ENCODE measurements around the gene WDR18.

The WDR18 gene

GRCh38 chr19:1018932-1019615, 34.9 kb downstream of the WDR18 start:
- Histone ChIP-seq H3K4me3 (ENCODE audit: low read length) (peak overlapping the region; percentile 97), H3K27ac (ENCODE audit: low read length) (no peak overlapping the region; the same call in 1 of the 2 replicates), H3K9me3 (replicated peaks; ENCODE audit: insufficient read depth, low read length) (no peaks in the 10 kb centered on the region), H3K27me3 (replicated peaks; ENCODE audit: insufficient read depth, low read length) (no peaks in the 10 kb centered on the region), H3F3A (ENCODE audit: insufficient read depth, low read length) (peaks cover 30% of the 10 kb centered on the region), H3K79me2 (ENCODE audit: low read length) (peaks cover 67% of the 10 kb centered on the region), H3K9me2 (replicated peaks; ENCODE audit: insufficient read depth, low read length) (no peaks in the 10 kb centered on the region), H3K4me1 (ENCODE audit: low read length) (peaks cover 45% of the 10 kb centered on the region), H3K4me2 (ENCODE audit: low read depth, low read length) (peak overlapping the region; percentile 73), H4K20me1 (ENCODE audit: insufficient read depth, low read length) (peaks cover 25% of the 10 kb centered on the region), H3K9ac (ENCODE audit: low read length) (peak overlapping the region; percentile 92; the same call in 1 of the 2 replicates), H2AFZ (ENCODE audit: low read length) (no peak overlapping the region), H3K36me3 (replicated peaks; ENCODE audit: insufficient read depth, low read length) (no peaks in the 10 kb centered on the region)
- DNase-seq: peak; percentile 42
- TF ChIP-seq EZH2 (optimal IDR thresholded peaks at IDR 0.05; ENCODE audit: low read depth, low read length) (no peak), EZH2phosphoT487 (IDR thresholded peaks at IDR 0.05; ENCODE audit: low read length) (no peak)
- TF ChIP-seq, protein P1, sequence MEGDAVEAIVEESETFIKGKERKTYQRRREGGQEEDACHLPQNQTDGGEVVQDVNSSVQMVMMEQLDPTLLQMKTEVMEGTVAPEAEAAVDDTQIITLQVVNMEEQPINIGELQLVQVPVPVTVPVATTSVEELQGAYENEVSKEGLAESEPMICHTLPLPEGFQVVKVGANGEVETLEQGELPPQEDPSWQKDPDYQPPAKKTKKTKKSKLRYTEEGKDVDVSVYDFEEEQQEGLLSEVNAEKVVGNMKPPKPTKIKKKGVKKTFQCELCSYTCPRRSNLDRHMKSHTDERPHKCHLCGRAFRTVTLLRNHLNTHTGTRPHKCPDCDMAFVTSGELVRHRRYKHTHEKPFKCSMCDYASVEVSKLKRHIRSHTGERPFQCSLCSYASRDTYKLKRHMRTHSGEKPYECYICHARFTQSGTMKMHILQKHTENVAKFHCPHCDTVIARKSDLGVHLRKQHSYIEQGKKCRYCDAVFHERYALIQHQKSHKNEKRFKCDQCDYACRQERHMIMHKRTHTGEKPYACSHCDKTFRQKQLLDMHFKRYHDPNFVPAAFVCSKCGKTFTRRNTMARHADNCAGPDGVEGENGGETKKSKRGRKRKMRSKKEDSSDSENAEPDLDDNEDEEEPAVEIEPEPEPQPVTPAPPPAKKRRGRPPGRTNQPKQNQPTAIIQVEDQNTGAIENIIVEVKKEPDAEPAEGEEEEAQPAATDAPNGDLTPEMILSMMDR (IDR thresholded peaks at IDR 0.05; ENCODE audit: low read length): no peak

- TF ChIP-seq EZH2 (optimal IDR thresholded peaks at IDR 0.05; ENCODE audit: low read depth, low read length): no peak
- TF ChIP-seq EZH2phosphoT487 (IDR thresholded peaks at IDR 0.05; ENCODE audit: low read length): no peak
- TF ChIP-seq, protein P1 (IDR thresholded peaks at IDR 0.05; ENCODE audit: low read length): no peak
- Histone ChIP-seq H3K27ac (ENCODE audit: low read length) (no peak overlapping the region), H3K9ac (ENCODE audit: low read length) (peak overlapping the region; percentile 92), H2AFZ (ENCODE audit: low read length) (no peak overlapping the region), H3K4me3 (ENCODE audit: low read length) (peak overlapping the region; percentile 97), H3K9me2 (replicated peaks; ENCODE audit: insufficient read depth, low read length) (no peaks in the 10 kb centered on the region), H3K79me2 (ENCODE audit: low read length) (peaks cover 61% of the 10 kb centered on the region), H4K20me1 (ENCODE audit: insufficient read depth, low read length) (peaks cover 25% of the 10 kb centered on the region), H3K36me3 (replicated peaks; ENCODE audit: insufficient read depth, low read length) (no peaks in the 10 kb centered on the region), H3K4me2 (ENCODE audit: low read depth, low read length) (peak overlapping the region; percentile 73), H3K9me3 (replicated peaks; ENCODE audit: insufficient read depth, low read length) (no peaks in the 10 kb centered on the region), H3K4me1 (ENCODE audit: low read length) (peaks cover 45% of the 10 kb centered on the region), H3F3A (ENCODE audit: insufficient read depth, low read length) (peaks cover 30% of the 10 kb centered on the region), H3K27me3 (replicated peaks; ENCODE audit: insufficient read depth, low read length) (no peaks in the 10 kb centered on the region)
- DNase-seq: no peak
These were observed 35.4 kb downstream of the WDR18 start for GRCh38 chr19:1019616-1019961.

DNA sequence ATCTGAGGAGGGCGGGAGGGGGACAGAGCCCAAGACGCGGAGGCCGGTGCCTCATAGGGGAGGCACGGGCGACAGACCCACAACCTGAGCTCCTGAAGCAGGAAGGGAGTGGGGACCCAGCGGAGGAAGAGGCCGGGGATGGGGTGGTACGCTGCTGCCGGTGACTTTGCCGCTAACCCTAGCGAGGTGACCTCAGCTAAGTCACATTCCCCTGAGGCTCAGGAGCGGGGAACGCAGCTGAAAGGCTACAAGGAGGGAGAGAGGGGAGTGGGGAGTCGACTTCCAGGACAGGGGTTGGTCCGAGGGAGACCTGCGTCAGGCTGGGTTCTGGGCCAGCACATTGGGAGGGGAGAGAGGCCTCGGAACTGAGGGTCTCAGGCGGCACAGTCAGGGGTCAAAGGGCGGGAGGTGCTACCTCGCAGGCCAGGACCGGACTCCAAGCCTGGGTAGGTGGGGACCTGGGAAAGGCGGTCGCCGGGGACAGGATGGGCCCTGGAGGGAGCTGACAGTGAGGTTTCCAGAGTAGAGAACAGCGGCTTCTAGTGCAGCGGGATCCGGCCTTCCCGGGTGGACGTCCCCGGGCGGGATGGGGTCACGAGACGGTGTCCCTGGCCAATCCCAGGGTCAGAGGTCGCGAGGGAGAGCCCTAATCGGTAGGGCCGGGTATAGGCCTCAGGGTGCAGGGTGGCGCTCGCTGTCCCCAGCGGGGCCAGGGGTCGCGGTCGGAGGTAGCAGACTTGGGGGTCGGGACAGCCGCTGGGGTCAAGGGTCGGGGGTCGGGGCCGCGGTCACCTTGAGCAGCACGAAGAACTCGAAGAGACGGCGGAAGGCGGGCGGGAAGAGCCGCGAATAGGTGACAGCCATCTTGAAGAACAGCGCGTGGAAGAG, 36.1 kb downstream of the WDR18 start:
- no peaks in the 10 kb centered on the region for H3K9me2 ChIP-seq (replicated peaks; ENCODE audit: insufficient read depth, low read length)
- H3K4me2 ChIP-seq (ENCODE audit: low read depth, low read length): peak overlapping the region; percentile 73
- peak overlapping the region; percentile 47 for H3K27ac ChIP-seq (ENCODE audit: low read length)
- peaks cover 55% of the 10 kb centered on the region for H3K79me2 ChIP-seq (ENCODE audit: low read length)
- TF ChIP-seq EZH2phosphoT487 (IDR thresholded peaks at IDR 0.05; ENCODE audit: low read length) (no peak), EZH2 (optimal IDR thresholded peaks at IDR 0.05; ENCODE audit: low read depth, low read length) (no peak)
- TF ChIP-seq, protein P1 (IDR thresholded peaks at IDR 0.05; ENCODE audit: low read length): no peak
- peaks cover 25% of the 10 kb centered on the region for H4K20me1 ChIP-seq (ENCODE audit: insufficient read depth, low read length)
- H3K9ac ChIP-seq (ENCODE audit: low read length): peak overlapping the region; percentile 92
- peaks cover 43% of the 10 kb centered on the region for H3K4me1 ChIP-seq (ENCODE audit: low read length)
- peaks cover 30% of the 10 kb centered on the region for H3F3A ChIP-seq (ENCODE audit: insufficient read depth, low read length)
- peak overlapping the region; percentile 97 for H3K4me3 ChIP-seq (ENCODE audit: low read length)
- H3K9me3 ChIP-seq (replicated peaks; ENCODE audit: insufficient read depth, low read length): no peaks in the 10 kb centered on the region
- H3K27me3 ChIP-seq (replicated peaks; ENCODE audit: insufficient read depth, low read length): no peaks in the 10 kb centered on the region
- no peak overlapping the region for H2AFZ ChIP-seq (ENCODE audit: low read length)
- H3K36me3 ChIP-seq (replicated peaks; ENCODE audit: insufficient read depth, low read length): no peaks in the 10 kb centered on the region
- DNase-seq: peak; percentile 44

All from MM.1S (cell line).